NCI-H226 (cell line): ENCODE results near the gene GTPBP6.

Experiments
- DNase-seq: peaks from one replicate; pipeline ENCODE4 v3.0.0-alpha.2; 2015

Gene GTPBP6, protein sequence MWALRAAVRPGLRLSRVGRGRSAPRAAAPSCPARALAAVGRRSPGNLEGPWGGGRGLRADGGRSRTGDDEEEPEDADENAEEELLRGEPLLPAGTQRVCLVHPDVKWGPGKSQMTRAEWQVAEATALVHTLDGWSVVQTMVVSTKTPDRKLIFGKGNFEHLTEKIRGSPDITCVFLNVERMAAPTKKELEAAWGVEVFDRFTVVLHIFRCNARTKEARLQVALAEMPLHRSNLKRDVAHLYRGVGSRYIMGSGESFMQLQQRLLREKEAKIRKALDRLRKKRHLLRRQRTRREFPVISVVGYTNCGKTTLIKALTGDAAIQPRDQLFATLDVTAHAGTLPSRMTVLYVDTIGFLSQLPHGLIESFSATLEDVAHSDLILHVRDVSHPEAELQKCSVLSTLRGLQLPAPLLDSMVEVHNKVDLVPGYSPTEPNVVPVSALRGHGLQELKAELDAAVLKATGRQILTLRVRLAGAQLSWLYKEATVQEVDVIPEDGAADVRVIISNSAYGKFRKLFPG

GRCh38 chrX:318739-319578, at the start of gene GTPBP6:
Gene GTPBP6, minus strand, starts transcription at chrX:318796. Its CDS starts 9 bp downstream, at chrX:318787.
- DNase-seq = peak; percentile 99

DNA sequence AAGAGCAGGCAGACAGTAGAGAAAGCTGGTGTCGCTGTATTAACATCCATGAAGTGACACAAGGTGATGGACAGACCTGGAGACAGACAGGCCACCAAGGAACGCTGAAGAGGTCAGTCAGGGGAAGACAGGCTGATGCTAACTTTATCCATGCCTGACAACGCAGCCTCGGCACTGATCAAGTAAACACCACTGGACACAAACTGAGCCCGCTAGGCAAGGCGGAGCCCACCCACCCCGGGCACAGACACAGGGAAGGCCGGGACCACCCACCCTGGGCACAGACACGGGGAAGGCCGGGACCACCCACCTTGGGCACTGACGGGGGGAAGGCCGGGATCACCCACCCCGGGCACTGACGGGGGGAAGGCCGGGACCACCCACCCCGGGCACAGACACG, 49.3 kb upstream of the GTPBP6 start:
- DNase-seq = no peak

GRCh38 chrX:367349-367748, 48.8 kb upstream of the GTPBP6 start:
- DNase-seq = no peak

- no peak for DNase-seq
Measured at GRCh38 chrX:363621-364375, 45.2 kb upstream of the GTPBP6 start.

DNA sequence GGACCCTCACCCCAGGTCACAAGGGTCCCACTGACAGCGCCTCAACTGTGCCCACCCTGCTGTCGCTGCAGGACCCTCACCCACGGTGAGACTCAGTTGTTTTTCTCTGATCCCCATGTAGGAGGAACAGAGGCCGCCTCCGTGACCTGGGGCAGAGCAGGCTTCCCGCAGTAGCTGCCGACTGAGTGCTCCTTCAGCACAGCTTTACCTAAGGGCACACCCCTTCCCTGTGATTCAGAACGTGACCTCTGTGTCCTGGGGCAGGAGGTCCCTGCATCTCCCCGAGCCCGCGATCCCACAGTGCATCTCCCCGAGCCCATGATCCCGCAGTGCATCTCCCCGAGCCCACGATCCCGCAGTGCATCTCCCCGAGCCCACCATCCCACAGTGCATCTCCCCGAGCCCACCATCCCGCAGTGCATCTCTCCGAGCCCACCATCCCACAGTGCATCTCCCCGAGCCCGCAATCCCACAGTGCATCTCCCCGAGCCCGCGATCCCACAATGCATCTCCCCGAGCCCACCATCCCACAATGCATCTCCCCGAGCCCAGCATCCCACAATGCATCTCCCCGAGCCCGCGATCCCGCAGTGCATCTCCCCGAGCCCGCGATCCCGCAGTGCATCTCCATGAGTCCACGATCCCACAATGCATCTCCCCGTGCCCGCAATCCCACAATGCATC, 44.5 kb upstream of the GTPBP6 start:
- no peak for DNase-seq

- no peak for DNase-seq
Measured at GRCh38 chrX:362351-362750, 43.8 kb upstream of the GTPBP6 start.

DNA sequence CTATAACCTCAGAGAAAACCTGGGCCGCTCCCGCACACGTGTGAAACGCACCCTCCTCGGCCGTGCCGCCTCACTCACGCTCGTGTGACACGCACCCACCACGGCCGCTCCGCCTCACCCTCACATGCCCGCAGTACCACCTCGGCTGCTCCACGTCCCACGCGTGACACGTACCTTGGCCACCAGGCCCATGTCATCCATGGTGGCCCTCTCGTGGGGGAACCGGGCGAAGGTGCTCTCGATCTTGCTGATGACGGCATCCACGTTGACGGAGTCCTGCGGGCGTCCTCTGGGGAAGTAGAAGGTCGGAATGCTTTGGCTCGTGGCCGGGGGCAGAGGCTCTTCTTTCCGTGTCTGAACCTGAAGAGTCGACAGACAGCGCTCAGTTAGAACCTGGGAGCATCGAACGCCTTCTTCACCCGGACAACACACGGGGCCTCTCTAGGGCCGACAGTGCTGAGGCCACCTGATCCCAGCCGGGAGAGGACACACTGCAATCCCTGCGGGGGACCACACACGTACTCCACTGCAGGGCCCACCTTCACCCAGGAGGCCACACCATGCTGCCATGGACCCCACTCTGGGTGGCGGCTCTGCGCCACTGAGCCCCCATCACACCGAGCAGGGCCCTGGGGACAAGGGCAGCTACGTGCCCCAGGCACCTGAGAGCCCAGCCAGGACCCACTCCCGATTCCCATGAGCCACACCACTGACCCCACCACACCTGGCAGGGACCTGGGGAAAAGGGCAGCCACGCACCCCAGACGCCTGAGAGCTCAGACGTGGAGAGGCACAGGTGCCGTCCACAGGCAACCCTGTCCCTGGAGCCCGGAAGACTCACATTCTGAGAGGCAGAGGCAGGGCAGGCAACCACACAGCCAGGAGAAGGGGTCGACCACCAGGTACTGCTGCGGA, 42.9 kb upstream of the GTPBP6 start:
- no peak for DNase-seq

GRCh38 chrX:360496-361150, 42.0 kb upstream of the GTPBP6 start:
- DNase-seq = no peak

GRCh38 chrX:358651-359143, 40.1 kb upstream of the GTPBP6 start:
- no peak for DNase-seq

DNA sequence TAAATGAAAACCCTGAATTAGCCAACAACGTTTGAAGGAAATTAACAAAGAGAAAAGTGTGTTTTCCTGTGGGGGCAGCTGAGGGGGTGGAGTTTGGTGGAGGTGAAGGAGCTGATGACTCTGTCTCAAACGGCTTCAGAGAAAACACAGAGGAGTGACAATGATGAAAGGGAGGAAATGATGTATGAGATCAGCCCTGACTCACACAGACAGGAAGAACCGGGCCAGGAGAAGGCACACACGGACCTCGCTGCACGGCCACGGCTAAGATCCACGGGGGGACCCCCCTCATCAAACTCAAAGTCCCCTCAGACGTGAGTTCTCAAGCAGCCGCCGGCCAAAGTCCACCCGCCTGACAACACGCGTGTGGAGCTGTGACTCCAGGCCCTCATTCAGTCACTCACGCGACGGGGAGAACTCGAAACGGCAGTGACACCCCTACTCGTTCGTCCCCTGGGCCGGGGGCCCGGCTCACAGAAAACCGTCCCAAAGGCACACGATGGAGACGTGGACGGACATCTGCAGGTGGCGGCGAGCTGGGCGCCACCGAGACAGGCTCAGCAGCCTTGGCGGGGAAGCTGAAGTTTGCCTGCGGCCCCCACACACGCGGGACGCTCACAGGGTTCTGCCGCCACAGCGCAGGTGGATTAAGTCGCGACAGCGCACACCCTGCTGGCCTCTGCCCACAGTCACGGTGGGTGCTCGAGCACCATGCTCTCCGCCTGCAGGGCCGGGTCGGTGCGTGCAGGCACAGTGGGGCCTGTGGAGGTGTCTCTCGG, 39.3 kb upstream of the GTPBP6 start:
- DNase-seq = peak; percentile 16

GRCh38 chrX:357035-357692, 38.6 kb upstream of the GTPBP6 start:
- no peak for DNase-seq

DNA sequence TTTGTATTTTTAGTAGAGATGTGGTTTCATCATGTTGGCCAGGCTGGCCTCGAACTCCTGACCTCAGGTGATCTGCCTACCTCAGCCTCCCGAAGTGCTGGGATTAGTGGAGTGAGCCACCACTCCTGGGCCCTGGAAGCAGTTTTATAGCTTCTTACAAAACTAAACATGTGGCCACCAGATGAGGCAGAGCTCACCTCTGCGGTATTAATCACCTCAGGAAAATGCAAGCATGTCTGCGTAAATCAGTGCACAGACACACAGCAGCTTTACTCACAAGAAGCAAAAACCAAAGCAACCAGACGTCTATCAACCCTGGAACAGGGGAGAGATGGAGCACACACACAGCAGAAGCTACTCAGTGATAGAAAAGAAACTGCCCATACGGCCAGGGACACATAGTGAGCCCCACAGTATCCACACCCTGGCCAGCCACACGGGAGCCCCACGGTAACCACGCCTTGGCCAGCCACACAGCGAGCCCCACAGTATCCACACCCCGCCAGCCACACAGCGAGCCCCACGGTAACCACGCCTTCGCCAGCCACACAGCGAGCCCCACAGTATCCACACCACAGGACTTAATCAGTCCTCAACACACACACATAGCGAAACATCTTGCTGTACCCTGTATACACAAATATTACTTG, 37.9 kb upstream of the GTPBP6 start:
- no peak for DNase-seq

- DNase-seq = no peak
Measured at GRCh38 chrX:355329-356050, 36.9 kb upstream of the GTPBP6 start.

GRCh38 chrX:353566-354535, 35.3 kb upstream of the GTPBP6 start:
- DNase-seq = no peak

DNA sequence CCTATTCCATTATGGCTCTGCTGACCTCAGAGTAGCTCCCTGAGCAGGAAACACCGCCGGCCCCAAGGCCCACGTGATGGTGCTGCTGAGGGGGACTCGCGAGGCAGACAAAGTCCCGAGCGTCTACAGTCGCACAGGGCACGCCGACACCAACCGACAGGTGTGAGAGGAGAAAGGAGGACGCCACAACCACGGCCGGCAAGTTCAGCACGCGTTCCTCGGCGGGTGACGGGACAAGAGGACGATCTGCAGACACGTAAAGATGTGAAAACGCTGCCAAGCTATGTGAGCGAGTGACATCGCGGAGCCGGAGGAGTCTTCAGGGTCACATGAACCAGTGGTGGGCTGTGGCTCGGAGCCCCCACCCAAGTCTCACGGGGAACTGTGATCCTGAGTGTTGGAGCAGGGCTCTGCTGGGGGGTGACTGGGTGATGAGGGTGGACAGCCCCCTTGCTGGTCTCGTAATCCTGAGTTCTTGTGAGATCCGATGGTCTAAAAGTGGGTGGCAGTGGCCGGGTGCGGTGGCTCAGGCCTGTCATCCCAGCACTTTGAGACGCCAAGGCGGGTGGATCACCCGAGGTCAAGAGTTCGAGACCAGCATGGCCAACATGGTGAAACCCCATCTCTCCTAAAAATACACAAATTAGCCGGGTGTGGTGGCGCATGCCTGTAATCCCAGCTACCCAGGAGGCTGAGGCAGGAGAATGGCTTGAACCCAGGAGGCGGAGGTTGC, 34.2 kb upstream of the GTPBP6 start:
- DNase-seq = no peak

DNA sequence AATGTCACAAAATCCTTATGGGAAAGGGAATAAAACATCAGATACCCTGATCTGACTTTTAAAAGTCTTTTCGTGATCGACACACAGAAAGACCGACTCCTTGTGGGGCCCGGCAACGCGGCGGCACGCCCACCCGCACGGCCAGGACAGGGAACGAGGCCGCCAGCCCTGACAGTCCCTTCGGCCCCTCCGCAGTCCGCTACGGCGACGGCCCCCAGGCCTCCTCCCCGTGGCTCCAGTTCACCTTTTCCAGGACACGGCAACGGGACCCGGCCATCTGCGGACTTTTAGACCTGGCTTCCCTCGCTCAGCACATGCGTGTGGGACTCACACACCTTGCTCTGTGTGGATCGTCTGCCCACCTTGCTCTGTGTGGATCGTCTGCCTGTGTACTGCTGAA, 33.6 kb upstream of the GTPBP6 start:
- no peak for DNase-seq
